HepG2 (cell line): ENCODE data around the gene FN1. TPM values are rescaled to one million over a fixed set of nuclear protein-coding genes. Genes with fewer than 3 reads are reported as not detected.
A peak's percentile ranks its signal among the peaks of the same experiment; 100 is the strongest.

Experiments
- ATAC-seq: fragments of 200-7000 bp; cut with Tn5 transposase; 3 replicates; pipeline ENCODE4 v1.9.1; 2020; ENCODE audit warnings: mild to moderate bottlenecking, moderate library complexity
- BruUV-seq: library from RNA; stranded (reverse); fragments of 400-500 nt; replicated peaks from 2 replicates; lab custom pipeline; 2021; lab: Mats Ljungman, UMichigan
- CTCF ChIA-PET: fragments of 300-600 bp; formaldehyde crosslinking; extraction: SDS; loops from one replicate; lab custom pipeline; 2021; ENCODE audit warnings: low total read pairs, inconsistent platforms, low intra/inter-chr PET ratio; lab: Yijun Ruan, JAX
- POLR2A ChIA-PET: fragments of 350-600 bp; sonication (Branson Sonifier 250); formaldehyde crosslinking; loops from one replicate; lab custom pipeline; 2020; ENCODE audit warnings: antibody characterized with exemption, inconsistent platforms; lab: Yijun Ruan, JAX
- DNase-seq: peaks from one replicate; pipeline ENCODE4 v3.0.0-alpha.2; 2015; ENCODE audit warnings: low spot score
- FAIRE-seq: peaks from 3 replicates; lab custom pipeline; 2011; peaks lifted over from hg19 to GRCh38; lab: Jason Lieb, UNC
- H2AFZ ChIP-seq: one replicate; pipeline ENCODE4 v1.6.1; 2011; ENCODE audit warnings: low read length, inconsistent platforms
- H3K27ac ChIP-seq: fragments of 300-600 bp; 3 replicates; pipeline ENCODE4 v1.8.0; 2011; ENCODE audit warnings: mixed run types, mild to moderate bottlenecking, mixed read lengths, low read length, inconsistent platforms; ENCODE audit not compliant: insufficient read depth; ENCODE audit errors: extremely low read length
- H3K27me3 ChIP-seq, 2 experiments: fragments of 200-600 bp in 1 of 2; 2 replicates in 1 of 2; 3 replicates in 1 of 2; pipeline versions ENCODE4 v1.6.0 to v1.8.0; 2011; ENCODE audit warnings: low read length in 2 of 2, mild to moderate bottlenecking in 2 of 2, moderate library complexity in 2 of 2, inconsistent platforms in 1 of 2; ENCODE audit not compliant: insufficient read depth in 2 of 2, control insufficient read depth in 1 of 2
- H3K36me3 ChIP-seq, 2 experiments: fragments of 200-600 bp in 1 of 2; replicated peaks in 1 of 2; 2 replicates in 1 of 2; 3 replicates in 1 of 2; pipeline versions ENCODE4 v1.5.1 to v1.8.0; 2011; ENCODE audit warnings: low read length in 2 of 2, inconsistent platforms in 1 of 2; ENCODE audit not compliant: insufficient read depth in 2 of 2, control insufficient read depth in 1 of 2
- H3K4me1 ChIP-seq: 2 replicates; pipeline ENCODE4 v1.5.1; 2012; ENCODE audit warnings: low read length, inconsistent platforms; ENCODE audit not compliant: insufficient read depth
- H3K4me2 ChIP-seq: 2 replicates; pipeline ENCODE4 v1.6.0; 2011; ENCODE audit warnings: low read depth, low read length, inconsistent platforms
- H3K4me3 ChIP-seq, 3 experiments: fragments of 200-600 bp in 1 of 3; sonication (generic), shearing (Covaris generic) in 1 of 3; replicated peaks in 1 of 3; 2 replicates each; pipeline ENCODE4 v1.5.1; 2011 to 2016; ENCODE audit warnings: low read length in 3 of 3, inconsistent platforms in 2 of 3, low read depth in 2 of 3, mild to moderate bottlenecking in 2 of 3, control low read depth in 1 of 3, mixed read lengths in 1 of 3; ENCODE audit not compliant: insufficient read depth in 1 of 3
- H3K79me2 ChIP-seq: one replicate; pipeline ENCODE4 v1.6.1; 2011; ENCODE audit warnings: low read length, inconsistent platforms; ENCODE audit not compliant: insufficient read depth
- H3K9ac ChIP-seq: 2 replicates; pipeline ENCODE4 v1.6.0; 2011; ENCODE audit warnings: mild to moderate bottlenecking, low read depth, low read length, inconsistent platforms; ENCODE audit not compliant: insufficient read depth
- H3K9me3 ChIP-seq: 2 replicates; pipeline ENCODE4 v1.5.1; 2012; ENCODE audit warnings: mild to moderate bottlenecking, low read length
- H4K20me1 ChIP-seq: 2 replicates; pipeline ENCODE4 v1.6.0; 2011; ENCODE audit warnings: inconsistent platforms, mild to moderate bottlenecking, low read length, moderate library complexity; ENCODE audit not compliant: insufficient read depth
- ATF4 ChIP-seq, 2 experiments: fragments of 450-650 bp in 1 of 2; sonication (generic) in 1 of 2; formaldehyde crosslinking; IDR thresholded peaks; 2 replicates each; pipeline versions ENCODE4 v1.5.0 to v1.8.0; 2020 to 2022; ENCODE audit warnings: mild to moderate bottlenecking in 1 of 2, missing genetic modification reagents in 1 of 2
- CCAR2 ChIP-seq: fragments of 200-400 bp; formaldehyde crosslinking; optimal IDR thresholded peaks from 2 replicates; pipeline ENCODE3; 2018; ENCODE audit warnings: low read depth, mild to moderate bottlenecking, low read length, moderate library complexity
- HNRNPLL ChIP-seq: fragments of 200-400 bp; formaldehyde crosslinking; IDR thresholded peaks from 2 replicates; pipeline ENCODE4 v1.6.1; 2017; ENCODE audit warnings: mild to moderate bottlenecking, low read depth, low read length; ENCODE audit not compliant: poor library complexity, severe bottlenecking
- IRF1 ChIP-seq: sonication (generic); formaldehyde crosslinking; IDR thresholded peaks from 2 replicates; pipeline ENCODE4 v1.4.0; 2020; ENCODE audit warnings: low read depth, mild to moderate bottlenecking, missing genetic modification reagents
- MAFF ChIP-seq: IDR thresholded peaks from 2 replicates; pipeline ENCODE4 v1.6.1; 2011; ENCODE audit warnings: low read depth, low read length, improper control_type of control experiment
- MEF2D ChIP-seq: sonication (generic); formaldehyde crosslinking; IDR thresholded peaks from 2 replicates; pipeline ENCODE4 v1.5.1; 2020; ENCODE audit warnings: mild to moderate bottlenecking, missing genetic modification reagents
- MIER2 ChIP-seq: IDR thresholded peaks from 2 replicates; pipeline ENCODE4 v1.6.1; 2016; ENCODE audit warnings: missing biosample characterization, missing genetic modification reagents
- POLR2A ChIP-seq, 2 experiments: IDR thresholded peaks; 2 replicates each; pipeline ENCODE4 v1.6.1; 2011; ENCODE audit warnings: low read depth in 2 of 2, low read length in 2 of 2, mild to moderate bottlenecking in 1 of 2, moderate library complexity in 1 of 2; ENCODE audit not compliant: insufficient read depth in 1 of 2
- POLR2AphosphoS2 ChIP-seq: IDR thresholded peaks from 2 replicates; pipeline ENCODE4 v1.6.1; 2011; ENCODE audit warnings: low read depth, low read length, improper control_type of control experiment
- RBM22 ChIP-seq: fragments of 200-400 bp; formaldehyde crosslinking; optimal IDR thresholded peaks from 2 replicates; pipeline ENCODE3; 2017; ENCODE audit warnings: mild to moderate bottlenecking, low read length, moderate library complexity
- TBL1XR1 ChIP-seq: fragments of 150-350 bp; IDR thresholded peaks from 2 replicates; pipeline ENCODE4 v1.6.1; 2014; ENCODE audit warnings: borderline replicate concordance, low read length; ENCODE audit not compliant: partially characterized antibody
- TBX2 ChIP-seq: sonication (generic); formaldehyde crosslinking; IDR thresholded peaks from 2 replicates; pipeline ENCODE4 v1.5.0; 2020; ENCODE audit warnings: missing genetic modification reagents, mild to moderate bottlenecking, borderline replicate concordance
- WIZ ChIP-seq: sonication (generic); formaldehyde crosslinking; IDR thresholded peaks from 2 replicates; pipeline ENCODE4 v1.5.1; 2020; ENCODE audit warnings: mild to moderate bottlenecking, missing genetic modification reagents
- ZC3H13 ChIP-seq: sonication (generic); formaldehyde crosslinking; IDR thresholded peaks from 2 replicates; pipeline ENCODE4 v1.8.1; 2023; ENCODE audit warnings: mild to moderate bottlenecking, missing genetic modification reagents, moderate library complexity
- ZFP1 ChIP-seq: IDR thresholded peaks from 2 replicates; pipeline ENCODE4 v1.6.1; 2016
- ZIK1 ChIP-seq: sonication (generic); formaldehyde crosslinking; IDR thresholded peaks from 2 replicates; pipeline ENCODE4 v1.5.0; 2020; ENCODE audit warnings: mild to moderate bottlenecking, low read depth, missing genetic modification reagents, borderline replicate concordance
- ZNF207 ChIP-seq: fragments of 450-650 bp; IDR thresholded peaks from 2 replicates; pipeline ENCODE4 v1.6.1; 2016; ENCODE audit warnings: antibody characterized with exemption, borderline replicate concordance
- ZNF224 ChIP-seq: sonication (generic); formaldehyde crosslinking; IDR thresholded peaks from 2 replicates; pipeline ENCODE4 v1.5.0; 2020; ENCODE audit warnings: mild to moderate bottlenecking, missing genetic modification reagents
- ZNF451 ChIP-seq: sonication (generic); formaldehyde crosslinking; IDR thresholded peaks from 2 replicates; pipeline ENCODE4 v1.5.0; 2020; ENCODE audit warnings: mild to moderate bottlenecking, missing genetic modification reagents
- ZNF562 ChIP-seq: sonication (generic); formaldehyde crosslinking; IDR thresholded peaks from 2 replicates; pipeline ENCODE4 v1.8.0; 2022; ENCODE audit warnings: missing genetic modification reagents, borderline replicate concordance
- ZNF644 ChIP-seq: IDR thresholded peaks from 2 replicates; pipeline ENCODE4 v1.6.1; 2016; ENCODE audit warnings: low read depth
- ZSCAN25 ChIP-seq: sonication (generic); formaldehyde crosslinking; IDR thresholded peaks from 2 replicates; pipeline ENCODE4 v1.8.0; 2022; ENCODE audit warnings: mild to moderate bottlenecking, missing genetic modification reagents
- ZSCAN31 ChIP-seq: sonication (generic); formaldehyde crosslinking; IDR thresholded peaks from 2 replicates; pipeline ENCODE4 v1.5.0; 2020; ENCODE audit warnings: low read depth, mild to moderate bottlenecking, missing genetic modification reagents
- WGBS: methylation state at CpG from one replicate; pipeline ENCODE4 v1.1.6; 2017; ENCODE audit warnings: low lambda C conversion rate; 5-methylcytosine and 5-hydroxymethylcytosine counted together
- in situ Hi-C: cut with HindIII; loops from 2 replicates; pipeline ENCODE4 v1.10.0; 2017; ENCODE audit warnings: low pct_unique_long_range_greater_than_20kb; ENCODE audit not compliant: extremely low pct_ligation_motif_present
- intact Hi-C: fragments of 100-400 bp; cut with micrococcal nuclease; formaldehyde crosslinking; loops from one replicate; pipeline ENCODE4 v1.10.0; 2022; ENCODE audit not compliant: unreplicated experiment
- polyA plus RNA-seq, 8 experiments: library from polyadenylated mRNA; depleted of rRNA in 3 of 8; stranded (reverse) in 7 of 8; unstranded in 1 of 8; fragments of >200 nt; fragmentation: Illumina TruSeq in 4 of 8; extraction: Trizol in 4 of 8; gene quantifications; 2 replicates each; pipeline versions ENCODE4 v1.2.1 to v1.2.3, GENCODE V29; 2011 to 2016; ENCODE audit warnings: low read depth in 4 of 8, missing spikeins in 1 of 8, mixed read lengths in 1 of 8; ENCODE audit not compliant: insufficient read depth in 1 of 8
- total RNA-seq, 5 experiments: library from RNA; depleted of rRNA; stranded (reverse); fragments of >200 nt; fragmentation: Illumina TruSeq; extraction: Trizol; gene quantifications; 2 replicates each; pipeline ENCODE4 v1.2.3, GENCODE V29; 2016; ENCODE audit warnings: low read depth in 1 of 5
- TF ChIP-seq, protein P1 (sequence below): sonication (generic); formaldehyde crosslinking; IDR thresholded peaks from 2 replicates; pipeline ENCODE4 v1.5.1; 2020; ENCODE audit warnings: missing genetic modification reagents, mild to moderate bottlenecking, borderline replicate concordance
- TF ChIP-seq, protein P2 (sequence below): sonication (generic); formaldehyde crosslinking; IDR thresholded peaks from 2 replicates; pipeline ENCODE4 v1.4.0; 2020; ENCODE audit warnings: mild to moderate bottlenecking, missing genetic modification reagents

Gene FN1
- total and polyA plus RNA-seq, 2 of the 13 experiments (the other 11 are each of a cell fraction or from before 2014, with no cell fraction given), result 1,847 to 6,471 TPM

- intact Hi-C loops, result no loop called here
- Histone ChIP-seq H3K4me1 (no peaks in the 10 kb centered on the region), H2AFZ (no peak overlapping the region), H3K4me2 (no peak overlapping the region), H3K27me3 (no peaks in the 10 kb centered on the region), H3K4me3 (no peak overlapping the region), H3K27ac (no peak overlapping the region), H4K20me1 (peaks cover 16% of the 10 kb centered on the region), H3K36me3 (peaks cover 54 to 97% of the 10 kb centered on the region in 2 experiments), H3K9me3 (no peaks in the 10 kb centered on the region), H3K9ac (no peak overlapping the region), H3K79me2 (no peaks in the 10 kb centered on the region)
- in situ Hi-C loops, result no loop called here
- POLR2A ChIA-PET, result no interaction called here
- FAIRE-seq, result no peak
- TSS peak; percentile 25 for BruUV-seq
- DNase-seq, result no peak
- 97% methylated on average over 6 of the region's 6 CpGs for WGBS
- no peak for ATAC-seq
- CTCF ChIA-PET, result no interaction called here
- TF ChIP-seq MEF2D (CRISPR knock-in tag), result no peak
- no peak for TF ChIP-seq MAFF
- TF ChIP-seq POLR2AphosphoS2, result peak; percentile 93
- TF ChIP-seq ZNF224 (CRISPR knock-in tag), result no peak
- TF ChIP-seq TBL1XR1, result no peak
- TF ChIP-seq MIER2 (CRISPR knock-in tag), result no peak
- 0 out of 2 replicates have a peak, but pooled peaks have one; percentile 6 for TF ChIP-seq ZSCAN31 (CRISPR knock-in tag)
- no peak for TF ChIP-seq IRF1 (CRISPR knock-in tag)
- no peak for TF ChIP-seq CCAR2
- peak; percentile 99 for TF ChIP-seq RBM22
- peak; percentile 42; the same call in 1 of the 2 replicates for TF ChIP-seq ZC3H13 (CRISPR knock-in tag)
- no peak for TF ChIP-seq TBX2 (CRISPR knock-in tag)
- TF ChIP-seq, protein P1, sequence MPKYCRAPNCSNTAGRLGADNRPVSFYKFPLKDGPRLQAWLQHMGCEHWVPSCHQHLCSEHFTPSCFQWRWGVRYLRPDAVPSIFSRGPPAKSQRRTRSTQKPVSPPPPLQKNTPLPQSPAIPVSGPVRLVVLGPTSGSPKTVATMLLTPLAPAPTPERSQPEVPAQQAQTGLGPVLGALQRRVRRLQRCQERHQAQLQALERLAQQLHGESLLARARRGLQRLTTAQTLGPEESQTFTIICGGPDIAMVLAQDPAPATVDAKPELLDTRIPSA (CRISPR knock-in tag), result no peak
- TF ChIP-seq HNRNPLL, result no peak
- TF ChIP-seq ZNF644 (CRISPR knock-in tag), result no peak
- no peak for TF ChIP-seq ZNF451
- TF ChIP-seq ZNF207, result no peak
- no peak for TF ChIP-seq ZNF562 (CRISPR knock-in tag)
- no peak for TF ChIP-seq ATF4 (CRISPR knock-in tag; IDR thresholded peaks at IDR 0.05)
- TF ChIP-seq ZFP1, result no peak
- no peak for TF ChIP-seq ZIK1 (CRISPR knock-in tag)
- TF ChIP-seq, protein P2, sequence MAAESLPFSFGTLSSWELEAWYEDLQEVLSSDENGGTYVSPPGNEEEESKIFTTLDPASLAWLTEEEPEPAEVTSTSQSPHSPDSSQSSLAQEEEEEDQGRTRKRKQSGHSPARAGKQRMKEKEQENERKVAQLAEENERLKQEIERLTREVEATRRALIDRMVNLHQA (CRISPR knock-in tag), result no peak
- no peak for TF ChIP-seq WIZ (CRISPR knock-in tag)
- TF ChIP-seq ZSCAN25 (CRISPR knock-in tag), result no peak
- TF ChIP-seq POLR2A (IDR thresholded peaks at IDR 0.05; ENCODE audit: insufficient read depth in 1 of 2, low read depth in 2 of 2, low read length in 2 of 2), result peak in 1 of 2 experiments; percentile 37; a peak in 1 of 4 replicates
Measured at GRCh38 chr2:215379948-215380347, 55.9 kb downstream of the FN1 start.
